Measurements from ENCODE around the gene DNAH9.
"Not testable (repeated sequence)": the region's sequence is repeated elsewhere in the genome, so short reads cannot be mapped to it uniquely, and the experiment has no call there.

DNAH9 gene

DNA sequence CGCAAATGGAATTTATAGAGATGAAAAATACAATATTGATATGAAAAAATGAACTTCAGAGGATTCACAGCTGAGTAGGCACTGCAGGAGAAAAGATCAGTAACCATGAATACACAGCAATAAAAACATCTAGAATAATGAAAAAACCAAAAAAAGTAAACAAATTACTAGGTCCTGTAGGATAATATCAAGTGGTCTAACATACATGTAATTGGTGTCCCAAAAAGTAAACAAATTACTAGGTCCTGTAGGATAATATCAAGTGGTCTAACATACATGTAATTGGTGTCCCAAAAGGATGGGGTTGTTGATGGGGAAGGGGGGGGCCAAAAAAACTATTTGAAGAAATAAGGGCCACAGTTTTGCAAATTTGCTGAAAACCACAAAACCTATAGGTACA lies 355.7 kb downstream of the DNAH9 start:
- TF ChIP-seq POLR2A (IDR thresholded peaks at IDR 0.05; ENCODE audit: low read depth, low read length) = no peak
- FAIRE-seq = no peak
- no peak for DNase-seq (ENCODE audit: insufficient read length, low spot score)

- FAIRE-seq = no peak
- DNase-seq (ENCODE audit: insufficient read length, low spot score) = no peak
Measured at GRCh38 chr17:11954936-11955335, 356.7 kb downstream of the DNAH9 start.

GRCh38 chr17:11969565-11969964 lies 371.3 kb downstream of the DNAH9 start:
- no peak for DNase-seq (ENCODE audit: insufficient read length, low spot score)
- FAIRE-seq = no peak
- TF ChIP-seq POLR2A (IDR thresholded peaks at IDR 0.05; ENCODE audit: low read depth, low read length) = no peak

More at GRCh38 chr17:11954936-11955335, 356.7 kb downstream of the DNAH9 start:
- TF ChIP-seq POLR2A (IDR thresholded peaks at IDR 0.05; ENCODE audit: low read depth, low read length) = no peak

GRCh38 chr17:11972741-11973140 lies 374.5 kb downstream of the DNAH9 start:
- FAIRE-seq; DNase-seq (ENCODE audit: insufficient read length, low spot score): not testable (repeated sequence)

DNA sequence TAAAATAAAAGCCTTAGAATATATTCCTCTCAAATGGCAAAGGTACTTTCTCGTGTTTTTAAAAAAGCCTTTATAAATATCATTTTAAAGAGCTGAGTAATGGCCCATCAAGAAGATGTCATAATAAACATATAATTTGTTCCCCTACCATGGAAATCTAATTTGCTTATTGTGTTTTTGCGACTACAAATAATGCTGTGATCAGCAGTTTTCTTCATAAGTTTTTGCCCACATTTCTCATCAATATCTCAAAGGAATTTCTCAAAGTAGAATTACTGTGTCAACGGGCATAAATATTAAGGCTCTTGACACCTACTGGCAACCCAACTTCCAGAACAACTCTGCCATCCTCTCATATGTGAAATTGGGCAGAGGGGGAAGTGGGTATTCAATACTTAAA lies 381.5 kb downstream of the DNAH9 start:
- no peak for FAIRE-seq
- no peak for TF ChIP-seq POLR2A (IDR thresholded peaks at IDR 0.05; ENCODE audit: low read depth, low read length)
- no peak for DNase-seq (ENCODE audit: insufficient read length, low spot score)

DNA sequence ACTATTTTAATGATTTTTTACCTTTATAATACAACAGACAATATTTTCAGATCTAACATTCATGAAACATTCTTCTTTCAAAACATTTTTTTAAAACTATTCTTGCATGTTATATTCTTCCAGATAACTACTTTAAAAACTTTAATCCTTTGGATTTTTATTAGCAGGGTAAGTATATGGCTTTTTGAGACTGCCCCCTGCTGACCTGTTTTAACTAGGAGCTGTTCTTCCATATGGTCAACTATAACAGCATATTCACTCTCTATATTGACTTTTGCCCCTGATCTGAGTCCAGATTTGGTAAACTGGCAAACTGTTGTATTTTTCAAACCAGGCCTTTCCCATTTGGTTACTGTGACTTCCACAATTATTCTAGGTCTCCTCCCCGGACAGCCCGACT lies 382.5 kb downstream of the DNAH9 start:
- FAIRE-seq (no peak), DNase-seq (ENCODE audit: insufficient read length, low spot score) (no peak)
- TF ChIP-seq POLR2A (IDR thresholded peaks at IDR 0.05; ENCODE audit: low read depth, low read length) = no peak

DNA sequence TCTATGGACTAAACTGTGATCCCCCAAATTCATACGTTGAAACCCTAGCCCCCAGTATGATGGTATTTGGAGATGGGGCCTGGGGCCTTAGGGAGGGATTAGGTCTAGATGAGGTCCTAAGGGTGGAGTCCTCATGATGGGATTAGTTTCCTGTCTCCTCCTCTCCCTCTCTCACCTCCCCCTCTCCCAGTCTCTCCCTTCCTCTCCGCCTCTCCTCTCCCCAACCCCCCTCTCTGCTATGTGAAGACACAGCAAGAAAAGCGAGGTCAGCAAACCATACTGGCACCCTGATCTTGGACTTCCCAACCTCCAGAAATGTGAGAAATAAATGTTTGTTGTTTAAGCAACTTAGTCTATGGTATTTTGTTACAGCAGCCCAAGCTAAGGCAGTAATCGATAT lies 383.6 kb downstream of the DNAH9 start:
- no peak for DNase-seq (ENCODE audit: insufficient read length, low spot score)
- no peak for TF ChIP-seq POLR2A (IDR thresholded peaks at IDR 0.05; ENCODE audit: low read depth, low read length)
- FAIRE-seq = no peak

- FAIRE-seq (no peak), DNase-seq (ENCODE audit: insufficient read length, low spot score) (no peak)
- no peak for TF ChIP-seq POLR2A (IDR thresholded peaks at IDR 0.05; ENCODE audit: low read depth, low read length)
Measured at GRCh38 chr17:11986179-11986941, 388.1 kb downstream of the DNAH9 start.

GRCh38 chr17:11986942-11987329 lies 388.7 kb downstream of the DNAH9 start:
- DNase-seq (ENCODE audit: insufficient read length, low spot score) = peak; percentile 19
- FAIRE-seq = peak; percentile 84
- no peak for TF ChIP-seq POLR2A (IDR thresholded peaks at IDR 0.05; ENCODE audit: low read depth, low read length)

GRCh38 chr17:11990363-11990983 lies 392.2 kb downstream of the DNAH9 start:
- no peak for TF ChIP-seq POLR2A (IDR thresholded peaks at IDR 0.05; ENCODE audit: low read depth, low read length)
- FAIRE-seq = no peak
- DNase-seq (ENCODE audit: insufficient read length, low spot score) = no peak

GRCh38 chr17:11991461-11991860 lies 393.2 kb downstream of the DNAH9 start:
- DNase-seq (ENCODE audit: insufficient read length, low spot score) (no peak), FAIRE-seq (no peak)
- TF ChIP-seq POLR2A (IDR thresholded peaks at IDR 0.05; ENCODE audit: low read depth, low read length) = no peak

DNA sequence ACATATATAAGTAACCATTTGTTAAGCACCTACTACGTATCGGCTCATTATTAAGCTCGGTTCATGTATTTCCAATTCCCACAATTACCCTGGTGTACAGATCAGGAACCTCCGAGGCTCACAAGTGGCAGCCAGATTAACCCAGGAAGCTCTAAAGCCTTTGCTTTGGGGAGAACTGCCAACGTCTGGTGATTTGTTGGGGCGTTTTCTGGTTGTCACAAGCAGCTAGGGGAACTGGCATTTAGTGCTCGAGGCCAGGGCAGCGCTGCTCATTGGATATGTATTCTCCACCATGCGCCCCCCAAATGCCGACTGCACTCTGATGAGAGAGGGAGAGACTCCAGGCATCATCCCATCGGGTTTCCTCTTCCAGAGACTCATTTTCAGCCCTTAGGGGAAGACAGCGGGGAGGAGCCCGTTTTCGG lies 398.5 kb downstream of the DNAH9 start:
- TF ChIP-seq POLR2A (IDR thresholded peaks at IDR 0.05; ENCODE audit: low read depth, low read length) = no peak
- peak; percentile 15 for DNase-seq (ENCODE audit: insufficient read length, low spot score)
- no peak for FAIRE-seq

- peak; percentile 89 for FAIRE-seq
- DNase-seq (ENCODE audit: insufficient read length, low spot score) = peak; percentile 93
Measured at GRCh38 chr17:11997147-11997971, 399.1 kb downstream of the DNAH9 start, which contains the start of gene ZNF18. ZNF18 (minus strand) TSS chr17:11997475; CDS start chr17:11992829, 4,646 bp downstream.

GRCh38 chr17:11997972-11998233 lies 399.6 kb downstream of the DNAH9 start:
- no peak for DNase-seq (ENCODE audit: insufficient read length, low spot score)
- FAIRE-seq = no peak
- no peak for TF ChIP-seq POLR2A (IDR thresholded peaks at IDR 0.05; ENCODE audit: low read depth, low read length)

More at GRCh38 chr17:11997147-11997971, 399.1 kb downstream of the DNAH9 start, which contains the start of gene ZNF18:
- peak; percentile 97 for TF ChIP-seq POLR2A (IDR thresholded peaks at IDR 0.05; ENCODE audit: low read depth, low read length)

Data from H54 (cell line).